HepG2 (cell line): Measurements from ENCODE around the gene TANGO6. TPM values are rescaled to one million over a fixed set of nuclear protein-coding genes. Genes with fewer than 3 reads are reported as not detected.

ENCODE experiments used
- ARHGAP35 ChIP-seq: sonication (generic); formaldehyde crosslinking; IDR thresholded peaks from 2 replicates; pipeline ENCODE4 v1.9.0; 2022; ENCODE audit warnings: mild to moderate bottlenecking, inconsistent platforms, moderate library complexity, missing genetic modification reagents, borderline replicate concordance
- BATF2 ChIP-seq: sonication (generic); formaldehyde crosslinking; IDR thresholded peaks from 2 replicates; pipeline ENCODE4 v1.8.0; 2022; ENCODE audit warnings: mild to moderate bottlenecking, missing genetic modification reagents, moderate library complexity
- CHCHD3 ChIP-seq: sonication (generic); formaldehyde crosslinking; IDR thresholded peaks from 2 replicates; pipeline ENCODE4 v1.8.0; 2022; ENCODE audit warnings: mild to moderate bottlenecking, missing genetic modification reagents, moderate library complexity
- DMTF1 ChIP-seq: sonication (generic); formaldehyde crosslinking; IDR thresholded peaks from 2 replicates; pipeline ENCODE4 v1.4.0; 2020; ENCODE audit warnings: mild to moderate bottlenecking, missing genetic modification reagents
- GLI4 ChIP-seq: sonication (generic); formaldehyde crosslinking; IDR thresholded peaks from 2 replicates; pipeline ENCODE4 v1.5.1; 2020; ENCODE audit warnings: missing genetic modification reagents, mild to moderate bottlenecking, moderate library complexity, borderline replicate concordance
- HMG20A ChIP-seq: IDR thresholded peaks from 2 replicates; pipeline ENCODE4 v1.6.1; 2016; ENCODE audit warnings: borderline replicate concordance
- KAT7 ChIP-seq: IDR thresholded peaks from 2 replicates; pipeline ENCODE4 v1.6.1; 2018; ENCODE audit warnings: borderline replicate concordance, missing compliant biosample characterization
- NCOA1 ChIP-seq: sonication (generic); formaldehyde crosslinking; IDR thresholded peaks from 2 replicates; pipeline ENCODE4 v1.9.0; 2021; ENCODE audit warnings: missing genetic modification reagents
- NFATC3 ChIP-seq: sonication (generic); formaldehyde crosslinking; IDR thresholded peaks from 2 replicates; pipeline ENCODE4 v1.5.1; 2020; ENCODE audit warnings: mild to moderate bottlenecking, missing genetic modification reagents
- NRL ChIP-seq: sonication (generic); formaldehyde crosslinking; IDR thresholded peaks from 2 replicates; pipeline ENCODE4 v1.5.0; 2020; ENCODE audit warnings: missing genetic modification reagents, mild to moderate bottlenecking, moderate library complexity, borderline replicate concordance
- PHF8 ChIP-seq: sonication (generic); formaldehyde crosslinking; IDR thresholded peaks from 2 replicates; pipeline ENCODE4 v1.5.0; 2020; ENCODE audit warnings: missing genetic modification reagents
- POGK ChIP-seq: sonication (generic); formaldehyde crosslinking; conservative IDR thresholded peaks from 2 replicates; pipeline ENCODE4 v1.8.0; 2022; ENCODE audit warnings: mild to moderate bottlenecking, moderate library complexity, missing genetic modification reagents
- SALL1 ChIP-seq: sonication (generic); formaldehyde crosslinking; IDR thresholded peaks from 2 replicates; pipeline ENCODE4 v1.8.0; 2022; ENCODE audit warnings: mild to moderate bottlenecking, missing genetic modification reagents
- SCMH1 ChIP-seq: sonication (generic); formaldehyde crosslinking; IDR thresholded peaks from 2 replicates; pipeline ENCODE4 v1.9.0; 2021; ENCODE audit warnings: missing genetic modification reagents, mild to moderate bottlenecking, borderline replicate concordance
- THAP8 ChIP-seq: sonication (generic); formaldehyde crosslinking; IDR thresholded peaks from 2 replicates; pipeline ENCODE4 v1.5.1; 2020; ENCODE audit warnings: missing genetic modification reagents, mild to moderate bottlenecking, borderline replicate concordance
- ZNF329 ChIP-seq: sonication (generic); formaldehyde crosslinking; IDR thresholded peaks from 2 replicates; pipeline ENCODE4 v1.9.0; 2021; ENCODE audit warnings: low read depth, mild to moderate bottlenecking, missing genetic modification reagents
- ZNF383 ChIP-seq: sonication (generic); formaldehyde crosslinking; IDR thresholded peaks from 2 replicates; pipeline ENCODE4 v1.4.0; 2020; ENCODE audit warnings: missing genetic modification reagents, mild to moderate bottlenecking, borderline replicate concordance
- ZNF558 ChIP-seq: sonication (generic); formaldehyde crosslinking; IDR thresholded peaks from 2 replicates; pipeline ENCODE4 v1.9.0; 2022; ENCODE audit warnings: mild to moderate bottlenecking, missing genetic modification reagents, borderline replicate concordance
- polyA plus RNA-seq, 8 experiments: library from polyadenylated mRNA; depleted of rRNA in 3 of 8; stranded (reverse) in 7 of 8; unstranded in 1 of 8; fragments of >200 nt; fragmentation: Illumina TruSeq in 4 of 8; extraction: Trizol in 4 of 8; gene quantifications; 2 replicates each; pipeline versions ENCODE4 v1.2.1 to v1.2.3, GENCODE V29; 2011 to 2016; ENCODE audit warnings: low read depth in 4 of 8, missing spikeins in 1 of 8, mixed read lengths in 1 of 8; ENCODE audit not compliant: insufficient read depth in 1 of 8
- total RNA-seq, 5 experiments: library from RNA; depleted of rRNA; stranded (reverse); fragments of >200 nt; fragmentation: Illumina TruSeq; extraction: Trizol; gene quantifications; 2 replicates each; pipeline ENCODE4 v1.2.3, GENCODE V29; 2016; ENCODE audit warnings: low read depth in 1 of 5
- TF ChIP-seq, protein P1 (sequence below): IDR thresholded peaks from 2 replicates; pipeline ENCODE4 v1.6.1; 2012; ENCODE audit warnings: low read length, improper control_type of control experiment

The TANGO6 gene
- total and polyA plus RNA-seq, 2 of the 13 experiments (the other 11 are each of a cell fraction or from before 2014, with no cell fraction given): 7.2 to 13.3 TPM

DNA sequence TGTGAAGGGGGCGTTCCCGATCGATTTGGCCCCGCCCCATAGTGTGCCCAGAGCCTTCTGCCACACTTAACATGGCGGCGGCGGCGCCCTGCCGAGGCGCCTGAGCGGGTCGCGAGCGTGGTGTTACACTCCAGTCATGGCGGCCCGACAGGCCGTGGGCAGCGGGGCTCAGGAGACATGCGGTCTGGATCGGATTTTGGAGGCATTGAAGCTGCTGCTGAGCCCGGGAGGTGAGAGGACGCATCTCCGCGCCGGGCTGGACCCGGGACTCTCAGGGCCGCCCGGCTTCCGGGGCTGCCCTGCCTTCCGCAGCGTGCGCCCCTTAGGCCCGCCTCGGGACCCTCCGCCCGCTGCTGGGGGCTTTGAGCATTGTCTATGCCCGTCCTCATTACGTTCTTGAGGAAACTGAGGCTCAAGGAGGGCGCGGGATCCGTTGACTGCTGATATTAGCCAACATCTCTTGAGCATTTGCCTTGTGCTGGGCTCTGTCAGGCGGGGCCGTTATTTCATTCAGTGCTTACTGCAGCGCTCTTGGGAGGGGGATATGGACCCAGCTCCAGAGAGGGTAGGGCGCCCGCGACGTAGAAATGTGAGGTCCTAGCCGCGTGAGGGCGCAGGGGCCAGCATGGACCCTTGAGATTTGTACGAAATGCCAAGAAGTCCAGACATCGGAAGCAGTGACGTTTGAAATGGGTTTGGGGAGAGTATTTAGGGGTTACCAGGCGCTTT is at the start of gene TANGO6 (continued):
- TF ChIP-seq THAP8 (CRISPR knock-in tag) (no peak; the same call in 1 of the 2 replicates), NRL (peak; percentile 79; the same call in 1 of the 2 replicates), SCMH1 (CRISPR knock-in tag) (no peak), ZNF383 (CRISPR knock-in tag) (no peak), POGK (CRISPR knock-in tag) (peak; percentile 51; the same call in 1 of the 2 replicates), PHF8 (peak; percentile 98), CHCHD3 (peak; percentile 35; the same call in 1 of the 2 replicates), NFATC3 (CRISPR knock-in tag) (peak; percentile 91; the same call in 1 of the 2 replicates), DMTF1 (CRISPR knock-in tag) (peak; percentile 64; the same call in 1 of the 2 replicates), ZNF558 (CRISPR knock-in tag) (0 out of 2 replicates have a peak, but pooled peaks have one; percentile 90), KAT7 (CRISPR knock-in tag) (peak; percentile 32; the same call in 1 of the 2 replicates), NCOA1 (0 out of 2 replicates have a peak, but pooled peaks have one; percentile 84), HMG20A (CRISPR knock-in tag) (no peak), BATF2 (CRISPR knock-in tag) (no peak), GLI4 (CRISPR knock-in tag) (no peak; the same call in 1 of the 2 replicates), ZNF329 (CRISPR knock-in tag) (no peak), ARHGAP35 (CRISPR knock-in tag) (peak; percentile 37; the same call in 1 of the 2 replicates), SALL1 (CRISPR knock-in tag) (peak; percentile 67)
- TF ChIP-seq, protein P1, sequence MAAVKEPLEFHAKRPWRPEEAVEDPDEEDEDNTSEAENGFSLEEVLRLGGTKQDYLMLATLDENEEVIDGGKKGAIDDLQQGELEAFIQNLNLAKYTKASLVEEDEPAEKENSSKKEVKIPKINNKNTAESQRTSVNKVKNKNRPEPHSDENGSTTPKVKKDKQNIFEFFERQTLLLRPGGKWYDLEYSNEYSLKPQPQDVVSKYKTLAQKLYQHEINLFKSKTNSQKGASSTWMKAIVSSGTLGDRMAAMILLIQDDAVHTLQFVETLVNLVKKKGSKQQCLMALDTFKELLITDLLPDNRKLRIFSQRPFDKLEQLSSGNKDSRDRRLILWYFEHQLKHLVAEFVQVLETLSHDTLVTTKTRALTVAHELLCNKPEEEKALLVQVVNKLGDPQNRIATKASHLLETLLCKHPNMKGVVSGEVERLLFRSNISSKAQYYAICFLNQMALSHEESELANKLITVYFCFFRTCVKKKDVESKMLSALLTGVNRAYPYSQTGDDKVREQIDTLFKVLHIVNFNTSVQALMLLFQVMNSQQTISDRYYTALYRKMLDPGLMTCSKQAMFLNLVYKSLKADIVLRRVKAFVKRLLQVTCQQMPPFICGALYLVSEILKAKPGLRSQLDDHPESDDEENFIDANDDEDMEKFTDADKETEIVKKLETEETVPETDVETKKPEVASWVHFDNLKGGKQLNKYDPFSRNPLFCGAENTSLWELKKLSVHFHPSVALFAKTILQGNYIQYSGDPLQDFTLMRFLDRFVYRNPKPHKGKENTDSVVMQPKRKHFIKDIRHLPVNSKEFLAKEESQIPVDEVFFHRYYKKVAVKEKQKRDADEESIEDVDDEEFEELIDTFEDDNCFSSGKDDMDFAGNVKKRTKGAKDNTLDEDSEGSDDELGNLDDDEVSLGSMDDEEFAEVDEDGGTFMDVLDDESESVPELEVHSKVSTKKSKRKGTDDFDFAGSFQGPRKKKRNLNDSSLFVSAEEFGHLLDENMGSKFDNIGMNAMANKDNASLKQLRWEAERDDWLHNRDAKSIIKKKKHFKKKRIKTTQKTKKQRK: no peak
